GM19455 (cell line): ENCODE results near the gene USP14.
"Not testable (repeated sequence)": the region's sequence is repeated elsewhere in the genome, so short reads cannot be mapped to it uniquely, and the experiment has no call there.

ENCODE experiments used
- ATAC-seq: cut with Tn5 transposase; IDR thresholded peaks from one replicate; pipeline ENCODE4 v1.9.1; 2021; ENCODE audit not compliant: unreplicated experiment

The USP14 gene

DNA sequence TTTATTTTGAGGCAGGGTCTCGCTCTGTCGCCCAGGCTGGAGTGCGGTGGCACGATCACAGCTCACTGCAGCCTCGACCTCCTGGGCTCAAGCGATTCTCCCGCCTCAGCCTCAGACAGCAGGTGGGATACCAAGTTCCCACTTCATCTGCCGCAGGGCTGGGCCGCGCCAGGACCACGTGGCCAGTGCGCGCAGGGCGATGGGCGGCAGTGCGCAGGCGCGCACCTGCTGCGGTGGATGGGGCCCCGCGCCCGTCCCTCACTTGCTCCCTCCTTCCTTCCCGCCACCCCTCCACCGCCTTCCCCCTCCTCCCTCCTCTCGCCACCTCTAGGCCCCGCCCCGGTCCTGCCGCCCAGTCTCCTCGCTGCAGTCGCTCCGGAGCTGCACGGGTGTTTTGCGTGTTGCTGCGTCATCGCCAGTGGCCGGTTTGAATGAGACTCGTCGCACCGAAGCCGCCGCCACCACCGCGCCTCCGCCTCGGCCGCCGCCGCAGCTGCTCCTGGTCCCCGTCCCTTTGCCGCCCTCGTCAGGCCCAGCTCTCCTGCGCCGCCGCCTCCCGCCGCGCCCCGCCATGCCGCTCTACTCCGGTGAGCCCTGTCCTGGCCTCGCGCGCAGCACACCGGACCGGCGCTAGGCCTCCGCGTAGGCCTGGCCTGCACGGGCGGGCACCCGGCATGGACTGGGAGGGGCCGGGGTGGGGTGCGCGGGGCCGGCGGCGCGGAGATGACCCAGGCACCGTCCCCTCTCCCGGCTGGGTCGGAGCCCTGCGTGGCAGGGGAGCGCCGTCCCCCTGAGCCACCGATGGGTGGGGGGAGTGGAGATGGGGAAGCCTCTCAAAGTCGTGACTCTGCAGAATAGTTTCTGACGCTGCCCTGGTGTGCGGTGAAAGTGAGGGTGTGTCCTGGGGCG, at the start of gene USP14:
TSS of gene USP14 (plus strand) at position 430 of the 909 bp plus-strand sequence. CDS start at position 572, 142 bp downstream.
- ATAC-seq, result peak; percentile 95

GRCh38 chr18:108665-109063, 49.7 kb upstream of the USP14 start:
- ATAC-seq, result not testable (repeated sequence)

- not testable (repeated sequence) for ATAC-seq
Observed at GRCh38 chr18:109130-109921, 49.0 kb upstream of the USP14 start.

DNA sequence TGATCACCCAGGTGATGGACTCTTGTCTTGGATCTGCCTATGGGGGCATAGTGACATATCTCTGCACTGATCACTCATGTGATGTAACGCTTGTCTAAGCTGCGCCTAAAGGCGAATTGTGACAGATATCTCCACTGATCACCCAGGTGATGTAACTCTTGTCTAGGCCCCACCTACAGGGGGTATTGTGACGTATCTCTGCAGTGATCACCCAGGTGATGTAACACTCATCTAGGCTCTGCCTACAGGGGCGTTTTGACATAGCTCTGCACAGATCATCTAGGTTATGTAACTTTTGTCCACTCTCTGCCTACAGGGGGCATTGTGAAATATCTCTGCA, 48.5 kb upstream of the USP14 start:
- not testable (repeated sequence) for ATAC-seq

DNA sequence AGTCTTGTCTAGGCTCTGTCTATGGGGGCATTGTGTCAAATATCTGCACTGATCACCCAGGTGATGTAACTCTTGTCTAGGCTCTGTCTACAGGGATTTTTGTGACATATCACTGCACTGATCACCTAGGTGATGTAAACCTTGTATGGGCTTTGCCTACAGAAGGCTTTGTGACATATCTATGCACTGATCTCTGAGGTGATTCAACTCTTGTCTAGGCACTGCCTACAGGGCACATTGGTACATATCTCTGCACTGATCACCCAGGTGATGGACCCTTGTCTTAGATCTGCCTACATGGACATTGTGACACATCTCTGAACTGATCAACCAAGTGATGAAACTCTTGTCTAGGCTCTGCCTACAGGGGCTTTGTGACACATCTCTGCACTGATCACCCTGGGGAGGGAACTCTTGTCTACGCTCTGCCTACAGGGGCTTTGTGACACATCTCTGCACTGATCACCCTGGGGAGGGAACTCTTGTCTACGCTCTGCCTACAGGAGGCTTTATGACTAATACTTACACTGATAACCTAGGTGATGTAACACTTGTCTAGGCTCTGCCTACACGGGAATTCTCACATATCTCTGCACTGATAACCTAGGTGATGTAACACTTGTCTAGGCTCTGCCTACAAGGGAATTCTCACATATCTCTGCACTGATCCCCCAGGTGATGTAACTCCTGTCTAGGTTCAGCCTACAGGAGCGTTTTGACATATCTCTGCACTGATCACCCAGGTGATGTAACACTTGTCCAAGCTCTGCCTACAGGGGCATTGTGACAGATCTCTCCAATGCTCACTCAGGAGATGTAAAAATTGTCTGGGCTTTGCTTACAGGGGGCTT, 47.8 kb upstream of the USP14 start:
- not testable (repeated sequence) for ATAC-seq

DNA sequence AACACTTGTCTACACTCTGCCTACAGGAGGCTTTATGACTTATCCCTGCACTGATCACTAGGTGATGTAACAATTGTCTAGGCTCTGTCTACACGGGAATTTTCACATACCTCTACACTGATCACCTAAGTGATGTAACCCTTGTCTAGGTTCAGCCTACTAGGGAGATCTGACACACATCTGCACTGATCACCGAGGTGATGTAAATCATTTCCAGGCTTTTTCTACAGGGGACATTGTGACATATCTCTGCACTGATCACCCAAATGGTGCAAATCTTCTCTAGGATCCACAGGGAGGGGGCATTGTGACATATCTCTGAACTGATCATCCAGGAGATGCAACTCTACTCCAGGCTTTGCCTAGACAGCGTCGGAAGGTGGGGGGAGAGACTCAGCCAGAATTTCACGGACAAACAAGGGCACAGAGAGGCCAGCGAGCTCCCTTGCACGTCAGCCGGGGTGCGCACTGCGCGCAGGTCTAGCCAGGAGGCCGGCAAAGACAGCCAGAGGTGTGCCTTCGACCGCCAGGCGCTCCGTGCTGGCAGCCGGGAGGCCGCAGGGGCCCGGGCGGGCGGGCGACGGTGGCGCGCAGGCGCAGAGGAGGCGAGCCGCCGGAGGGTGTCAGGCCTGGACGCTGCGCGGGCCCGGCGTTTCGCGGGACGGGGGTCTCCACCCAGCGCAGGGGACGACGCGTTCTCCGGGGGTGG, 46.9 kb upstream of the USP14 start:
- no peak for ATAC-seq

- ATAC-seq, result not testable (repeated sequence)
Observed at GRCh38 chr18:112015-112733, 46.2 kb upstream of the USP14 start.

- ATAC-seq, result not testable (repeated sequence)
Observed at GRCh38 chr18:120539-121260, 37.7 kb upstream of the USP14 start.

DNA sequence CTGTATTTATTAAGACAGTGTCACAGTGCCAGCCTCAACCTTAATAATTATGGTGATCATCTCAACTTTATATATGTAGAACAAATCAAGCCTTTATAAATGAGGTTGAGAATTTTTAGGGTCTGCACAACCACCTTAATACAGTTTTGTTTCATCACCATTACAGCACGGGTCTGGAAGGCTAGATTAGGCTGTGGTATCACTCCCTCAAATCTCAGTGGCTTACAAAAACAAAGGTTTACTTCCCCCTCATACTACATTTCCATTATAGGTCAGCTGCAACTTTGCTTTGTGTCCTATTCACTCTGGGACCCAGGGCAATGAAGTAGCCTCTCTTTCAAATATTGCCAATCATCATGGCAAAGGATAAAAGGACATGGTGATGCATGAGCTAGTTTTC, 23.3 kb upstream of the USP14 start:
- ATAC-seq, result no peak

DNA sequence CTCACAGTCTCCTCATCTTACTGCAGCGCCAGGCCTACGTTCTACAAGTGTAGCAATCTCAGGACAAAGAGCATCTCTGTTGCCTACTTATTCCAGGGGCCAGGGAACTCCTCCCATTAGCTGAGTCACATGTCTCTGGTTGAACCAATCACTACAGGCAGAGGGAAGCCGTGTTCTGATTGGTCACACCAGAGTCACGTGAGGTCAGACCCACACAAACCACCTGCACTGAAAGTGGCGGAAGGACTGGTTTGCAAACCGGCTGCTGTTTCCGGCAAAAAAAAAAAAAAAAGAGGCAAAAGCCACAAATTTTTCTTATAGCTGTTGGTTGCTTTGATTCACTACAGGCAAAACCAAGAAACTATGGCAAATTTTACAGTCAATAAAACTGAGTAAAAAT, 21.9 kb upstream of the USP14 start:
- ATAC-seq, result no peak

GRCh38 chr18:137327-137726, 21.0 kb upstream of the USP14 start:
- no peak for ATAC-seq

GRCh38 chr18:140670-141266, 17.6 kb upstream of the USP14 start:
- no peak for ATAC-seq

DNA sequence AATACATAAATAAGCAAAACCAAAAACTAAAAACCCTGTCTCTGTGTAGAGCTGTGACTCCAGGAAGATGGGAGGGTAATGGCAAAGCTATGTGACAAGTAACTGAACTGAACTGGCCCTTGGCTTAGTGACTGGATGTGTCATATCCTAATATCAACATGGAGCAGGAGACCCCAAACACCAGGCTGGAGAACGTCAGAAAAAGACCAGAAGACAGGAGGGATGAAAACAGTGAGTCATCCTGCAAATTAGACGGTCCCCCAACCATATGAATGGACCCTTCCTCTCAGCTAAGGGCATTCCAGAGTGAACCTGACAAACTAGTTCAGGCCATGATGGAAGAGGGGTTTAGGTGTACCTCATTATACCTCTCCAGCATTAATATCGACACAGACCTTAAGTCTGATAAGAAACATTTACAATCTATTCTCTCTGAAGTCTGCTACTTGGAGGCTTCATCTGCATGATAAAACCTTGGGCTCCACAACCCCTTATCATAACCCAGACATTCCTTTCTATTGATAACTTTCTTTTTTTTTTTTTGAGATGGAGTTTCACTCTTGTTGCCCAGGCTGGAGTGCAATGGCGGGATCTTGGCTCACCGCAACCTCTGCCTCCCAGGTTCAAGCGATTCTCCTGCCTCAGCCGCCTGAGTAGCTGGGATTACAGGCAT, 15.6 kb upstream of the USP14 start:
- ATAC-seq, result not testable (repeated sequence)

DNA sequence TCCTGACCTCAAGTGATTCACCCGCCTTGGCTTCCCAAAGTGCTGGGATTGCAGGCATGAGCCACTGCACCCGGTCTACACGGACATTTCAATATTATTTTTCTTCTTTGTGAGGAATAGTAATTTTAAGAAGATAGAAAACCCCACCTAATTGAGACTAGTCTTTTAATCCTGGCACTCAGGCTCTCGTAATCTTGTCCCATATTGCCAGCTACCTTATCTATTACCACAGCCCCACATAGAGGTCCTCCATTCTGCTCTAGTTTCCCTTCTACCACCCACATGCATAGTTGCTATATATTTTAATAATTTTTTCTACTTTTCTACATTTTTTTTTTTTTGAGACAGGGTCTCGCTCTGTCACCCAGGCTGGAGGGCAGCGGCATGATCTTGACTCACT, 9.5 kb upstream of the USP14 start:
- ATAC-seq, result no peak

DNA sequence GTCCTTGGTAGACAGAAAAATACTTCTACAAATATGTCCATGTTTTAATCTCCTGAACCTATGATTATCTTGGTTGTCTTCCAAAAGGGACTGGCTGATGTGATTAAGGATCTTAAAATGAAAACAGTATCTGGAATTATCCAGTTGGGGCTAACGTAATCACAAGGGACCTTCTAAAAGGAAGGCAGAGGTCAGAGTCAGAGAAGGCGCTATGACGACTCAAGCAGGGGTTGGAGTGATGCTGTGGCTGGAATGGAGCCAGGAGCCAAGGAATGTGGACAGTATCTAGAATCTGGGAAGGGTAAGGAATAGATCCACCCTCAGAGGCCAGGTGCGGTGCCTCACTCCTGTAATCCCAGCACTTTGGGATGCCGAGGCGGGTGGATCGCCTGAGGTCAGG, 4.2 kb upstream of the USP14 start:
- ATAC-seq, result no peak

- no peak for ATAC-seq
Observed at GRCh38 chr18:155688-156087, 2.7 kb upstream of the USP14 start.

DNA sequence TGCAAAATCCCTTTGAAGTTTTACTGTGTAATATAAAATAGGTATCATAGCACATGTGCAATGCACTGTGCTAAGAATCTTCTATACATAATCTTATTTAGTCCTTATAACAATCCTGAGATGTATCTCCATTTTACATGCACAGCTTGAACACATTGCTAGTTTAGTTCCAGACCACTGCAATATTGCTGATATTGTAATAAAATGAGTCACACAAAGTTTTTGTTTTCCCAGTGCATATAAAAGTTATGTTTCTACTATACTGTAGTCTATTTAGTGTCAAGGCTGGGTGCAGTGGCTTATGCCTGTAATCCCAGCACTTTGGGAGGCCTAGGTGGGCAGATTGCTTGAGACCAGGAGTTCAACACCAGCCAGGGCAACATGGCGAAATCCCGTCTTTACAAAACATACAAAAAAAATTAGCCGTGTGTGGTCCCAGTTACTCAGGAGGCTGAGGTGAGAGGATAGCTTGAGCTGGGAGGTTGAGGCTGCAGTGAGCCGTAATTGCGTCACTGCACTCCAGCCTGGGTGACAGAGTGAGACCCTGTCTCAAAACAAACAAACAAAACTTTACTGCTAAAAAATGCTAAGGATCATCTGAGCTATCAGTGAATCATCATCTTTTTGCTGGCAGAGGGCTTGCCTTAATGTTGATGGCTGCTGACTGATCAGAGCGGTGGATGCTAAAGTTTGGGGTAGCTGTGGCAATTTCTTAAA, 1.7 kb upstream of the USP14 start:
- no peak for ATAC-seq
